GM10266 (cell line): ENCODE results near the gene PRXL2B.

Experiments used
- DNase-seq: peaks from one replicate; pipeline ENCODE4 v3.0.0; 2012; ENCODE audit errors: extremely low spot score
- CTCF ChIP-seq: IDR thresholded peaks from 2 replicates; pipeline ENCODE4 v1.5.1; 2012; ENCODE audit warnings: mild to moderate bottlenecking, low read depth; ENCODE audit not compliant: control insufficient read depth, insufficient read depth; ENCODE audit errors: missing control alignments

PRXL2B gene

GRCh38 chr1:2587860-2588571, 1.4 kb downstream of the PRXL2B start:
- DNase-seq, result peak; percentile 25
- TF ChIP-seq CTCF, result no peak

GRCh38 chr1:2588661-2589430, 2.3 kb downstream of the PRXL2B start:
- DNase-seq, result no peak
- no peak for TF ChIP-seq CTCF

- no peak for TF ChIP-seq CTCF
- DNase-seq, result no peak
These were observed 3.1 kb downstream of the PRXL2B start for GRCh38 chr1:2589431-2590232.

- DNase-seq, result no peak
- no peak for TF ChIP-seq CTCF
These were observed 3.9 kb downstream of the PRXL2B start for GRCh38 chr1:2590233-2591141.

GRCh38 chr1:2591233-2591580, 4.6 kb downstream of the PRXL2B start:
- TF ChIP-seq CTCF, result no peak
- no peak for DNase-seq

GRCh38 chr1:2591581-2592261, 5.1 kb downstream of the PRXL2B start:
- DNase-seq, result no peak
- TF ChIP-seq CTCF, result no peak
